Posterior vena cava (tissue), 2 donors: ENCODE data around the gene CD38. TPM values are rescaled to one million over a fixed set of nuclear protein-coding genes. Genes with fewer than 3 reads are reported as not detected.
"Not testable (repeated sequence)": the region's sequence is repeated elsewhere in the genome, so short reads cannot be mapped to it uniquely, and the experiment has no call there.

Experiments used
- DNase-seq: peaks from one replicate; pipeline ENCODE4 v3.0.0-alpha.2; 2020; ENCODE audit warnings: low spot score
- intact Hi-C, 2 donors: fragments of 100-400 bp; cut with DNase I; formaldehyde crosslinking; loops; one replicate each; pipeline versions ENCODE4 v1.14.1 to v1.14.2; 2022 to 2023
- total RNA-seq, 2 donors: library from RNA; stranded (reverse); fragmentation: NEBNext Ultra II Directional; extraction: Animal tissue kit (Norgen Biotek cat#: 25700); gene quantifications; one replicate each; pipeline ENCODE4 v1.2.1, GENCODE V29; 2021
- donor health status: DM: yes; HTN: yes; CAD: no.
- donor health status: DM: yes; HTN: yes; CAD: no.

CD38 gene
- total RNA-seq, 2 donors from 2014 or later: 12.1 to 16.1 TPM

- DNase-seq: no peak
- intact Hi-C loops: no loop called here
These were observed 69.6 kb downstream of the CD38 start for GRCh38 chr4:15847746-15848145.

GRCh38 chr4:15848191-15848842 is 70.2 kb downstream of the CD38 start:
- intact Hi-C loops: no loop called here
- DNase-seq: no peak

- DNase-seq: no peak
- intact Hi-C loops: no loop called here
These were observed 73.8 kb downstream of the CD38 start for GRCh38 chr4:15851969-15852368.

GRCh38 chr4:15852524-15852923 is 74.4 kb downstream of the CD38 start:
- intact Hi-C loops: no loop called here
- no peak for DNase-seq

GRCh38 chr4:15853345-15853744 is 75.2 kb downstream of the CD38 start:
- intact Hi-C loops: no loop called here
- DNase-seq: no peak

- intact Hi-C loops: no loop called here
- peak; percentile 85 for DNase-seq
These were observed 77.8 kb downstream of the CD38 start for GRCh38 chr4:15855804-15856475.

- DNase-seq: not testable (repeated sequence)
- intact Hi-C loops: loop anchor here in 1 of 2 donors (5.0 kb wide), 1 partner anchor 496 kb away; no protein-coding TSS in a partner anchor
These were observed 83.1 kb downstream of the CD38 start for GRCh38 chr4:15861198-15861597.

- DNase-seq: no peak
- intact Hi-C loops: loop anchor here in 1 of 2 donors (5.0 kb wide), 1 partner anchor 492 kb away; no protein-coding TSS in a partner anchor
These were observed 86.8 kb downstream of the CD38 start for GRCh38 chr4:15864651-15865566.

- intact Hi-C loops: no loop called here
- DNase-seq: no peak
These were observed 90.0 kb downstream of the CD38 start for GRCh38 chr4:15868111-15868510.

GRCh38 chr4:15868826-15869413 is 90.8 kb downstream of the CD38 start:
- intact Hi-C loops: no loop called here
- DNase-seq: no peak

- DNase-seq: no peak
These were observed 92.0 kb downstream of the CD38 start for GRCh38 chr4:15870079-15870478.

GRCh38 chr4:15870921-15871664 is 93.0 kb downstream of the CD38 start:
- no peak for DNase-seq
- intact Hi-C loops: no loop called here

More at GRCh38 chr4:15870079-15870478, 92.0 kb downstream of the CD38 start:
- intact Hi-C loops: no loop called here

GRCh38 chr4:15873117-15873516 is 95.0 kb downstream of the CD38 start:
- intact Hi-C loops: no loop called here
- DNase-seq: no peak

GRCh38 chr4:15874671-15875070 is 96.5 kb downstream of the CD38 start:
- DNase-seq: no peak
- intact Hi-C loops: no loop called here

GRCh38 chr4:15875663-15876460 is 97.7 kb downstream of the CD38 start:
- intact Hi-C loops: no loop called here
- no peak for DNase-seq

GRCh38 chr4:15878011-15878410 is 99.9 kb downstream of the CD38 start:
- DNase-seq: no peak
- intact Hi-C loops: no loop called here

GRCh38 chr4:15881820-15882219 is 103.7 kb downstream of the CD38 start:
- intact Hi-C loops: loop anchor here (2.0 to 10.0 kb wide), 4 partner anchors 73 to 120 kb away; no protein-coding TSS in a partner anchor
- no peak for DNase-seq

- intact Hi-C loops: loop anchor here (2.0 to 10.0 kb wide), 4 partner anchors 72 to 120 kb away; no protein-coding TSS in a partner anchor
- no peak for DNase-seq
These were observed 104.6 kb downstream of the CD38 start for GRCh38 chr4:15882675-15883086.
